CD4-positive, alpha-beta T cell treated with Interleukin-2 at 100 ng/mL for 4 hours (primary cell): ENCODE data around the gene EGFL6.
"Not testable (repeated sequence)": the region's sequence is repeated elsewhere in the genome, so short reads cannot be mapped to it uniquely, and the experiment has no call there.

Experiments used
- DNase-seq: peaks from one replicate; pipeline ENCODE4 v3.0.0-alpha.2; 2020; ENCODE audit warnings: low spot score

EGFL6 gene

GRCh38 chrX:13652850-13653693 lies 83.7 kb downstream of the EGFL6 start, which contains the start of gene TCEANC:
TCEANC (plus strand) TSS chrX:13653141; CDS start chrX:13662509, 9,368 bp downstream.
- peak; percentile 94 for DNase-seq

- no peak for DNase-seq
Measured at GRCh38 chrX:13654116-13654515, 84.7 kb downstream of the EGFL6 start.

GRCh38 chrX:13655674-13656073 lies 86.3 kb downstream of the EGFL6 start:
- no peak for DNase-seq

GRCh38 chrX:13658602-13659001 lies 89.2 kb downstream of the EGFL6 start:
- peak; percentile 73 for DNase-seq

GRCh38 chrX:13659063-13659462 lies 89.7 kb downstream of the EGFL6 start:
- no peak for DNase-seq

GRCh38 chrX:13661735-13662288 lies 92.4 kb downstream of the EGFL6 start:
- DNase-seq, result no peak

- no peak for DNase-seq
Measured at GRCh38 chrX:13662355-13662791, 93.0 kb downstream of the EGFL6 start.

- DNase-seq, result no peak
Measured at GRCh38 chrX:13664020-13664419, 94.6 kb downstream of the EGFL6 start.

- no peak for DNase-seq
Measured at GRCh38 chrX:13666836-13667235, 97.4 kb downstream of the EGFL6 start.

- DNase-seq, result no peak
Measured at GRCh38 chrX:13667919-13668318, 98.5 kb downstream of the EGFL6 start.

GRCh38 chrX:13669246-13669737 lies 99.9 kb downstream of the EGFL6 start:
- DNase-seq, result peak; percentile 66

GRCh38 chrX:13669755-13670154 lies 100.4 kb downstream of the EGFL6 start:
- DNase-seq, result not testable (repeated sequence)

- no peak for DNase-seq
Measured at GRCh38 chrX:13670197-13670596, 100.8 kb downstream of the EGFL6 start.

- no peak for DNase-seq
Measured at GRCh38 chrX:13673016-13673415, 103.6 kb downstream of the EGFL6 start.

GRCh38 chrX:13676885-13677284 lies 107.5 kb downstream of the EGFL6 start:
- no peak for DNase-seq

GRCh38 chrX:13679700-13680099 lies 110.3 kb downstream of the EGFL6 start:
- not testable (repeated sequence) for DNase-seq

- DNase-seq, result no peak
Measured at GRCh38 chrX:13681595-13681994, 112.2 kb downstream of the EGFL6 start.
